OCI-M2 (cell line): ENCODE measurements around the gene C2orf80.
"Not testable (repeated sequence)": the region's sequence is repeated elsewhere in the genome, so short reads cannot be mapped to it uniquely, and the experiment has no call there.

Experiments
- DNase-seq: peaks from one replicate; lab custom pipeline; 2025; ENCODE audit not compliant: unreplicated experiment; lab: John Stamatoyannopoulos, UW

Gene C2orf80

DNA sequence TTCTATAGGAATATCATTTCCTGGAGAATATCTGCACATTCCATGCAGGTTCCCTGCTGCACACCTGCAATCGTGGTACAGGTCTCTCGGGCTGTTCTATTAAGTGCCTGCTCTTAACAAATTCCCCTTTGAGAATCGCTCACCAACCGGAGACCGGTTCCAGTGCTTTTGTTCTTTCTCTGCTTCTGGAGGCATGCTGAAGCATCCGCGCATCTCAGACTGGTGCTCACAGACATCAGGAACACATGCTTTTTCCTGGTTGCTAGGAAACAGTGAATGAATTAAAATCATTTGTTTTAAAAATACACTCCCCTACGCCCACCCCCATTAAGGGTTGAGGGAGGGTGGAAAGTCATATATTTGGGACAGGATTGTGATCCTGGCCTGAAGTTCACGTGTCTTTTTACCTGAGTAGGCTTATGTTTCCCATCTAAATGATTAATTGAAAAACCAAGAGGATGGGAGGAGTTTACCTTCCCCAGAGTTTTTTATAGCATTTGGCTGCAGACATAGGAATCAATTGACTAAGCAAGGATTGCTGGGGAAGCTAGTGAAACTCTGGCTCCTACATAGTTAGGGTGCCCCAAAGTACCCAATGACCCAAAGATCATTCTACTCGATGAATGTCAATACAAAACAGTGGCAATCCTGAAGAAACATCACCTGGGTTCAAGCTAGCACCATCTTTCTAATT is at the start of gene C2orf80:
Gene C2orf80, minus strand, starts transcription at position 221 of the 694 bp plus-strand sequence. CDS start 3,044 bp downstream, outside the sequence.
- DNase-seq = no peak

DNA sequence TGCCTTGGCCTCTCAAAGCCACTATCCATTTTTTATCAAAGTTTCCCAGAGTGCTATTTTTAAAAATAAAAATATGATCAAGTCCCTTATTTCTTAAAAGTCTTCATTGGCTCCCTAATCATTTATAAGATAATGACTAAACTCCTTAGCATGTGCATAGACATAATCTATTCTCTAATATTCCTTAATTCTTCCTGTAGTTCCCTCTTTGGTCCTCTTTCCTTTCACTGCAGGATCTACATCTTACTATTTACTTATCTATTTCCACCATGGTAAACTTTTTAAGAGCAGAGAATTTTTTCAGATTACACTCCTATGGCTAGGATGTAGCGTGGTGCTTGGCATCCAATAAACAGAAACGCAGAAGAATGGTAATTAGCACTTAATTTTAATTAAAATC is 46.0 kb upstream of the C2orf80 start:
- no peak for DNase-seq

DNA sequence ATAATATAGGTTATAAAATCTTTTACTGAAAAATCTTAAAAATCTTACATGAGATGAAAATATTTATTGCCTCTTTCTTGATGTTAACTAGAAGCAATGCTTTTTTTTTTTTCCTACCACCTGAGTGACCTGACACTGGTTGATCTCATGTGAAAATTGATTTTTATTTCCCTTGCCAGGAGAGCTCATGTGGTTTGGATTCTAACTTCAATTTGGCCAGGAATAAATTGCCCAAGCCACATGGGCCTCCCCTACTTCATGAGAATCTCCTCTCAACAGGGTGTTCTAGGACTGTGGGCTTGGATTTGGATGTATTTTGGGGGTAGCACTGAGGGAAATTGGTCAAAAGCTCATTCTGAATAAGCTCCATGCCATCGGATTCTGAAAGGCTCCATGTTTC is 45.0 kb upstream of the C2orf80 start:
- no peak for DNase-seq

DNA sequence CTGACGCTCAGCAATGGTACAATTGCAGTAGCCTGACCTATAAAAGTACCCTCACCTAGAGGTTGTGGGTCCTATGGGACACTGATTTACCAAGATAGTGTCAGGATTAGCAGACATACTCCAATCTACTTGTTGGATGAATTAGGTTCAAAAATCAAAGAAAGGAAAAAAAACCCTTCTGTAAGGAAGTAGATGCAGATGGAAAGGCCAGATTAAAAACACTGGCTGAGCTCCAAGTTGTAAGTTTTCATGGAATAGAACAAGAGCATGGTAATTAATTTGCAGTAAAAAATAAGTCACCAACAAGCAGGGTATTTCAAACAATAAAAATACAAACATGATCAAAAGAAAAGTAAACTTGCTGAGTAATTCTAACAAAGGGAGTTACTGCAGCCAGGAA is 38.6 kb upstream of the C2orf80 start:
- no peak for DNase-seq

DNA sequence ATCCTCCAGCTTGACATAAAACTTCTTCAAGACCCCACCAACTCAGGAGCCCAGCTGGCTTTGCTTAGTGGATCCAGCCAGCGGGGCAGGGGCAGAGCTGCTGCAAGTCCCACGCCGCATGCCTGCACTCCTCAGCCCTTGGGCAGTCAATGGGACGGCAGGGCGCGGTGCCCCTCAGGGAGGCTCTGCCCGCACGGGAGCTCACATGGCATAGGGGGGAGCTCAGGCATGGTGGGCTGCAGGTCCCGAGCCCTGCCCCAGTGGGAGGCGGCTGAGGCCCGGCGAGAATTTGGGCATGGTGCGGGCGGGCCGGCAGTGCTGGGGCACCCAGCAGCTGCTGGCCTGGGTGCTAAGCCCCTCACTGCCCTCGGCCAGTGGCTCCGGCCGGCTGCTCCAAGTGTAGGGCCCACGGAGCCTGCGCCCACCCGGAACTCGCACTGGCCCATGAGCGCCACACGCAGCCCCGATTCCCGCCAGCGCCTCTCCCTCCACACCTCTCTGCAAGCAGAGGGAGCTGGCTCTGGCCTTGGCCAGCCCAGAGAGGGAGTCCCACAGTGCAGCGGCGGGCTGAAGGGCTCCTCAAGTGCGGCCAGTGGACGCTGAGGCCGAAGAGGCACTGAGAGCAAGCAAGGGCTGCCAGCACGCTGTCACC is 37.9 kb upstream of the C2orf80 start:
- DNase-seq = no peak

DNA sequence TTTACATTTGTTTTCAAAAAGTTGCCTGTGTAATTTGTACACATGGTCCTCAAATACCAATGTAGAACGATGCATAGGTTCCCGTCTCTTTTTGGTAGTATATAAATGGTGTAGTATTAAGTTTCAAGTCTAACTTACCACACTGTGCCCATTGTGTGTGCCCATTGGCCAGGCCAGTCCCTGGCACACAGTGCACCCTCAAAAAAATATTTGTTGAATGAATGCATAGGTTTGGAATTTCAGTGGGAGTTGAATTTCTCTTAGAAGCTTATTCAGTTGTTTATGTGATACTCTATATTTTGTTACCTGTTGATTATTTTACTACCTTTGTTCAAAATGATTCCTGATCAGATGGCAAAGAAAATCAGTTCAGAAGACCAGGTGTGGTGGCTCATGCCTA is 35.0 kb upstream of the C2orf80 start:
- no peak for DNase-seq

DNA sequence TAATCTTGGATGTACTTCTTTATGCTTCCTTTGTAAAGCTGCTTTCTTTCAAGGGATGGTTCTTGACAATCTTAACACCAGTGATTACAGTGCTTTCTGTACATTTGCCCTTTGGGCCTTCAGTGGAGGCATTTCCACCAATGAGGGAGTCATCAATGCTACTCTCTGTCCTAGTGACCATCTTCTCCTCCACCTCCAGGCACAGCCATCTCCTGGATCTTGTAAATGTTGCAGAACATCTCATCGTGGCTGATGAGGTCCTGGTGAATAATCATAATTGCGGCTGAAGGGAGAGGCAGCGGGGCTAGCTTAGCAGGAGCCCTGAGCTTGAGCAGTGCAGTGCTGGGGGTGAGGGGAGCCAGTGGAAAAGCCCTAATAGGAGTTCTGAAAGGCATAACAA is 32.5 kb upstream of the C2orf80 start:
- no peak for DNase-seq

DNA sequence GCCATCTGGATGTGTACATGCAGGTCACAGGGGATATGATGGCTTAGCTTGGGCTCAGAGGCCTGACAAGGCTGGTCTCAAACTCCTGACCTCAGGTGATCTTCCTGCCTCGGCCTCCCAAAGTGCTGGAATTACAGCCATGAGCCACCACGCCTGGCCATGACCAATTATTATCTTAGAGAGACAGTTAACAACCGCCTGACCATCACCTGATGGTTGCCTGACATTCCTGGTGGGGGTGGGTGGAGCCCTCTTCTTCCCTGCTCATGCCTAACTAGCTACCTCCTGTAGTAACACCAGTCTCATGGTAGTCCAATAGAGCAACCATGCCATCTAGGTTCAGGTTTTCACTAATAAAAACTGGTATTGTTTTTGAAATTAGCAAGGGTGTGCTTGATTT is 32.0 kb upstream of the C2orf80 start:
- not testable (repeated sequence) for DNase-seq

DNA sequence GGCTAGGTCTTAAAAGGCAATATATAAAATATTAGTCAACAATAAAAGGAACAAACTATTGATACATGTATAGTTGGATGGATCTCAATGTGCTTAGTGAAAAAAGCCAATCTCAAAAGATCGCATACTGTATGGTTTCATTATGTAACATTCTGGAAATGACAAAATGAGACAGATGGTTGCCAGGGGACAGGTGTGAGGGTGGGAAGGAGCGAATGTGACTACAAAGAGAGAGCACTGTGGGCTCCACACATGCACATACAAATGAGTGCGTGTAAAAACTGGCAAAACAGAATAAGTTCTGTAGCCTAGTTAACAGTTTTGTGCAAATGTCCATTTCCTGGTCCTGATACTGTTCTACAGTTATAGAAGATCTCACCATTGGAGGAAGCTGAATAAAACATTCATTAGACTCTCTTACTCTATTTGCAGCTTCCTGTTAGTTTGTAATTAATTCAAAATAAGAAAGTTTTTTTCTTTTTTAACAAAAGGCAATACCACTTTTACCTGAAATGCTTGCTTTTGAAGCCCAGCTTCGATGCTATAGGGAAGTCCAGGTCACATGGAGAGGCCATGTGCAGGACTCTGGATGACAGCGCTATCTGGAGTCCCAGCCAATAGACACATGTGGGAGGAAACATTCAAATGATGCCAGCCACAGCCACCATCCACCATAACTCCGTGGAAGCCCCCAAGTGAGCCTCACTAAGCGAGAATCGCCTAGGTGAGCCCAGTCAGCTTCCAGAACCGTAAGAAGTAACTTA is 21.0 kb upstream of the C2orf80 start:
- DNase-seq = no peak

DNA sequence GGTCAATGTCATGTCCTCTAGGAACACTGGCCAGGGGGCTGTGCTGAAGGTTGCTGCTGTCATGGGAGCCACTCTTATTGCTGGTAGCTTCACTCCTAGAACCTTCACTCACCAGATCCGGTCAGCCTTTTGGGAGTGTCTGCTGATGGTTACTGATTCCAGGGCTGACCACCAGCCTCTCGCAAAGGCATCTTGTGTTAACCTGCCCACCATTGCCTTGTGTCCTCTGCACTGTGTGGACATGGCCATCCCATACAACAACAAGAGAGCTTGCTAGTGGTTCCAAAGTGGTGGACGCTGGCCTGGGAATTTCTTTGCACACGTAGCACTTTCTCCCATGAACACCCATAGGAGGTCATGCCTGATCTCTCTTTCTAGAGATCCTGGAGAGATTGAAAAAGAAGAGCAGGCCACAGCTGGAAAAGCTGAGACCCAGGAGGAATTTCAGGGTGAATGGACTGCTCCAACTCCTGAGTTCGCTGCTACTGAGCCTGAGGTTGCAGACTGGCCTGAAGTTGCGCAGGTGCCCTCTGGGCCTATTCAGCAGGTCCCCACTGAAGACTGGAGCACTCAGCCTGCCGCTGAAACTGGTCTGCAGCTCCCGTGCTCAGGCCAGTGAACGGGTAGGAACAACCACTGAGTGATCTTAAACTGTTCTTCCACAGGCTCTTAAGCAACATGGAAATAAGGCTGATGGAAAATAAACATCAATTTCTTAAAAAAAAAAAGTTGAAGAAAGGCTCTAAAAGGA is 18.7 kb upstream of the C2orf80 start:
- no peak for DNase-seq

DNA sequence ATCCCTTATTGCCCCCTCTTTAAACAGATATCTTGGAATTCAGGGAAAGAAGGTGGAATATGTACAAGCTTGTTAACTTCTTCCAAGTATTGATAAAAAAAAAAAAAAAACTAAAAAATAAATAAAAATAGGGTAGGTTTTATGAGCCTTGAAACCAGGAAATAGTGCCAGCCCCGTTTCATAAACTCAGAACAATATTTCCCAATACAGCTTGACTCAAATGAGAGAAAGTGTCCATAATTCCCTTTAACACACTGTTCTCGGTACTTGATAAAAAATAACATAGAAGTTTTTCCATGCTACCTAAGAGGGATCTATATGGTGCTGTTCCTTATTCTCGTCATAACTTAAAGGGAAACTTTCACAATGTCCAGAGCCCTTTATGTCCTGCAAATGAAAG is 17.9 kb upstream of the C2orf80 start:
- no peak for DNase-seq

DNA sequence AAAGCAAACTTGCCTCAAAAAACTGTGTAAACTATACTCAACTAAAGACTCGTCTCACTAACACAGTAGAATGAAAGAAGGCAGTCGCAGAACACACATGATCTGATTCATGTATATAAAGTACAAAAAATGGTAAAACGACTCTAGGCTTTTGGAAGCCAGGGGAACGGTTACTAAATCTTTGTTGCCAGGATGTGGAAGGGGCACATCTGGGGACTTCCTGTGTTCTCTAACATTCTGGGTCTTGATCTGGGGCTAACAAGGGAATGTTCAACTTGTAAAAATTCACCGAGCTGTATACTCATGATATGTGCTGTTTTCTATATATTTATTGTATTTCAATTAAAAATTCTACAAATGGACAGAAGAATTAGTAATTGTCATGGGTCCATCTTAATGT is 14.3 kb upstream of the C2orf80 start:
- DNase-seq = no peak

DNA sequence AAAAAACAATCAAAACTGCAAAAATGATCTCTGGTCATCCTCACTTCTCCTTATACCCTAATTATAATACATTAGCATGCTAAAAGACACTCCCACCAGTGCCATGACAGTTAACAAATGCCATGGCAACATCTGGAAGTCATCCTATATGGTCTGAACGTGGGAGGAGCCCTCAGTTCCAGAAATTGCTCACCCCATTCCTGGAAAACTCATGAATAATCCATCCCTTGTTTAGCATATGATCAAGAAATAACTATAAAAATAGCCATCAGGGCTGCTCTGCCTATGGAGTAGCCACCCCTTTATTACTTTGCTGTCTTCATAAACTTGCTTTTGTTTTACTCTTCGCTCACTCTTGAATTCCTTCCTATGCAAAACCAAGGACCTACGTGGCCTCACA is 5.7 kb upstream of the C2orf80 start:
- no peak for DNase-seq

DNA sequence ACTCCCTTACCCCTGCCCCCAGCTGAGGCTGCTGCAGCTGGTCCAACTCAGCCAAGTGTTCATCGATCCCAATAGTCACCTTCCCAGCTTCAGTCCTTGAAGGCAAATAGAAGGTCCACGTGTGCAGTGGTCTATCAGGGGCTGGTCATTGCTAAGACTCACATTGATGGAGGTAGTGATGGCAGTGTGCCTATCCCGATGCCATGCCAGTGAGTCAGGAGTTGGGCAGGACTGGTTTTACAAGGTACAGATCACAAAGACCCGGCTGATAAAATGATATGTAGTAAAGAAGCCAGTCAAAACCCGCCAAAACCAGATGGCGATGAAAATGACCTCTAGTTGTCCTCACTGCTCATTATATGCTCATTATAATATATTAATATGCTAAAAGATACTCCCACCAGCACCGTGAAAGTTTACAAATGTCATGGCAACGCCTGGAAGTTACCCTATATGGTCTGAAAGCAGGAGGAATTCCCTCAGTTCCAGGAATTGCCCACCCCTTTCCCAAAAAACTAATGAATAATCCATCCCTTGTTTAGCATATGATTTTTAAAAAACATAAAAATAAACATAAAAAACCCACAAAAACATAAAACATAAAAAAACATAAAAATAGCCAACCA is 2.9 kb upstream of the C2orf80 start:
- no peak for DNase-seq

DNA sequence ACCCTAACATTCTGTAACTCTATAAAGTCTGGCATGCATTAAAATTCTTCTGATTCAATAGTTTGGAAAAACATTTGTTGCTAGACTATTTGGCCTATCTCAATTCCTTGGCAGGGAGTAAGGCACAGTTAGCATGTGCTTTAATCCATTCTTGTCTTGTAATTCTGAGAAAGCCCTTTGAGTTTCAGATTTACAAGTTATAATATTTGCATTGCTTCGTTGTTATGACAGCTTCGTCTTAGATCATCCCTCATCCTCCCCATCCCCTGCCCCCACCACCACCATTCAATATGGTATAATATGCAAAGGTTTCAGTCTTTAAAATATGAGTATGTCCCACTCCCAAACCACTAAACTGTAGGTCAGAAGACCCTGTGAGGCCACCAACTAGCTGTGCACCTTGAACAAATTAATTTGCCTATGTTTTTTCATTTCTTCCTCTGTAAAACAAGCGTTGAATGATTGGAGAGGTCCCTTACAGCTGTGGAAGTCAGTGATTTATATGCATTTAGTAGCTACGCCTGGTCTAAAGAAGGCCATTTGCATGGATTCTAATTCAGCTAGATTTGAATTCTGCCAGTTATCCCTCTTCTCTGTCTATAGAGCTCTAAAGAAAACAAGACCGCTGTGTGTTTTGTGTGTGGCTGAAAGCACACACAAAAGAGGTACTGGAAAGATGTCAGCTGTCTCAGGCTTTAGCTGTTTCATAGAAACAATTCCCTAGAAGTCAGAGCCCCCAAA is 591 bp downstream of the C2orf80 start:
- no peak for DNase-seq

DNA sequence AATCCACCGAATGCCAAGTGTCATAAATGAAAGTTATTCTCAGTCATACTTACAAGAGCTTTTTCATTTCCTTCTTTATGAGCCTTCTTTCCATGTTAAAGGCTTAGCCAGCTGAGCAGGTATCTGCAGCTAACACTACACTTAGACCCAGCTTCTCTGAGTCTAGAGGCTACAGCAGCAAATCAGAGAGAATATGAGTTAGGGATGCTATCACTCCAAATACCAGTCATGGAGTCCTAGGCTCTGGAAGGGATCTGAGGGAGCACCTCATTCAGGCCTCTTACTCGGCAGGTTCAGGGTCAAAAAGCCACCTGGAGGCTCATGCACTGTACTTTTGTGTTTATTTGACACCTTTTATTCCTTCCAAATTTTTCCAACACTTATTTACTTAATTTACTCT is 2.9 kb downstream of the C2orf80 start:
- DNase-seq = no peak

DNA sequence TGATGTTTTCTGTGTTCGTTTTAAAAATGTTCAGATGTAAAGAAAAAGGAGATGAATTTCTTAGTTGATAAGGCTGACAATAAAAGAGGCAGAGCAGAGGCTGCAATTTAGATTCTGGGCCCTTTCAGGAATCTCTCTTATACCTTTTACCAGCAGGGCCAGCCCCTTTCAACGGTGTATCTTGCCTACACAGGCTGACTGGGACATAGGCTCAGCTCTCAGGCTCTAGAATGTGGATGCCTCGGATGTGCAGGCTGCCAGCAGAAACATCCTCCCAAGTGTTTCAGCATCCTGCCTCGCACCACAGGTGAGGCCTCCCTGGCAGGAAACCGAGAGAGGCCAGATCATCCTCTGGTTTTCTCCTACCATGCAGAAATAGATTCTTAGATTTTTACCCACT is 3.4 kb downstream of the C2orf80 start:
- no peak for DNase-seq

DNA sequence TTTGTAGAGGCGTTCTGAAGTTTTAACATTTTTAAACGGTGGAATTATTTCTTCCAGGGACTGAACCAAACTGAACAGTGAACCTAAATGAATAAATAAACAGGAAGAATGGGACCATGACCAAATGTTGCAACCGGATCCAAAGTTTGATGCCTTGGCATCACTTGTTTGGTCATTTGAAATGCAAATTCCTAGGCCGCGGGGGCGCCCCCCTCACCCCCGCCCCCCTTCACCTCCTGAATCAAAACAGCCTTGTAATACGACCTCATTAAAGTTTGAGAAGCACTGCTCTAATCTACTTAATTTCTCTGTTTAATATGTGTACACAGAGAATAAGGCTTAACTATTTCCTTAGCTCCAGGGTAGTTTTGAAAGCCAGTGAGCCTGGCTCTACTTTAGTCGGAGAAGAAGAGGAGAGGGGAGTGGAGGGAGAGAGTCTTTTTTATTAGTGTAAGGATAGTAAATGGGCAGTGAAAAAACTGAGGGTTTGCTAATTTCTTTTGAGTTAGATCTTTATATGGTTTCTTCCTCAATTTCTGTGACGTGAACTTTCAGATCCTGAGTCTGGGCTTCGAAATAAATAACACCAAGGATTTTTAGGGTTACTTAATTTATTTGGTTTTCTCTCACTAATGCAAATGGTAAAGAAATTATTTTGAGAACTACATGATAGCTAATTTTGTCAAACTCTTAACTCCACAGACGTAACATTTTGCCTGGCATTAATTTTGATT is 5.7 kb downstream of the C2orf80 start:
- no peak for DNase-seq

DNA sequence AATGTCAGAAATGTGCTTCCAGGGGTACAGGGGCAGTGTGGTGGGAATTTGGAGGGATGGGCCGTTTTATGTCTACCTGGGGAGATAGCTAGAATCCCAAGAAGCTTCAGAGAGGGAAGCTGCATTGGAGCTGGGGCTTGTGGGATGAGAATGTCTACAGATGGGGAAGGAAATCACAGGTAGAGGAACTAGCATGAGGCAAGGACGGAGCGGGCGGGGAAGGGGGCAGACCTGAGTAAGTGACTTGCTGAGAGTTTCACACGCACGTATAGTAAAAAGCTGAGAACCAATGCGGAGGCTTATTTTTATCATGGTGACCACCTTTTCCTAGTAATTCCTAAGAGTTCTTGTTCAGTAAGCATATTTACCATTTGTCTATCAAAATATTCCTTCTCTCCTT is 6.3 kb downstream of the C2orf80 start:
- DNase-seq = no peak

DNA sequence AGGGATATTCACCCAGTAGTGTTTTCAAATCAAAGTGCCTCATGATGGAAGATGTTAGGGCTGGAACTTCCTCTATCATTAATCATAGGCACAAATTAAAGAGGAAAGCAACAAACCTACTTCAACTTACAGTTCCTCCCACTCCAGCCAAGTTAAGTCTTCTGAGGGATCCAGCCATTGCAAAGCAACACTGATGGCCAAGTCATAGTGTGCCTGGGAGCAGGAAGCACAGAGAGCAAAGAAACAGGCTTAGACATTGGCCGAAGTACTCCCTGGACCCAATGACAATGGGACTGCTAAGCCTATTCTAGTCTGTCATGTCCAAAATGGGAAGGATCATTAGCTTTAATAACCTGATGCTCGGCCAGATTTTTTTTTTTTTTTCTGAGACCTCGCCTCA is 7.0 kb downstream of the C2orf80 start:
- DNase-seq = no peak
